HepG2 (cell line): ENCODE results near the gene SPSB1. TPM values are rescaled to one million over a fixed set of nuclear protein-coding genes. Genes with fewer than 3 reads are reported as not detected.

ENCODE experiments used
- ATAC-seq: fragments of 200-7000 bp; cut with Tn5 transposase; 3 replicates; pipeline ENCODE4 v1.9.1; 2020; ENCODE audit warnings: mild to moderate bottlenecking, moderate library complexity
- BruUV-seq: library from RNA; stranded (reverse); fragments of 400-500 nt; replicated peaks from 2 replicates; lab custom pipeline; 2021; lab: Mats Ljungman, UMichigan
- CTCF ChIA-PET: fragments of 300-600 bp; formaldehyde crosslinking; extraction: SDS; loops from one replicate; lab custom pipeline; 2021; ENCODE audit warnings: low total read pairs, inconsistent platforms, low intra/inter-chr PET ratio; lab: Yijun Ruan, JAX
- POLR2A ChIA-PET: fragments of 350-600 bp; sonication (Branson Sonifier 250); formaldehyde crosslinking; loops from one replicate; lab custom pipeline; 2020; ENCODE audit warnings: antibody characterized with exemption, inconsistent platforms; lab: Yijun Ruan, JAX
- DNase-seq: peaks from one replicate; pipeline ENCODE4 v3.0.0-alpha.2; 2015; ENCODE audit warnings: low spot score
- FAIRE-seq: peaks from 3 replicates; lab custom pipeline; 2011; peaks lifted over from hg19 to GRCh38; lab: Jason Lieb, UNC
- H2AFZ ChIP-seq: one replicate; pipeline ENCODE4 v1.6.1; 2011; ENCODE audit warnings: low read length, inconsistent platforms
- H3K27ac ChIP-seq: fragments of 300-600 bp; 3 replicates; pipeline ENCODE4 v1.8.0; 2011; ENCODE audit warnings: mixed run types, mild to moderate bottlenecking, mixed read lengths, low read length, inconsistent platforms; ENCODE audit not compliant: insufficient read depth; ENCODE audit errors: extremely low read length
- H3K27me3 ChIP-seq, 2 experiments: fragments of 200-600 bp in 1 of 2; 2 replicates in 1 of 2; 3 replicates in 1 of 2; pipeline versions ENCODE4 v1.6.0 to v1.8.0; 2011; ENCODE audit warnings: low read length in 2 of 2, mild to moderate bottlenecking in 2 of 2, moderate library complexity in 2 of 2, inconsistent platforms in 1 of 2; ENCODE audit not compliant: insufficient read depth in 2 of 2, control insufficient read depth in 1 of 2
- H3K36me3 ChIP-seq, 2 experiments: fragments of 200-600 bp in 1 of 2; replicated peaks in 1 of 2; 2 replicates in 1 of 2; 3 replicates in 1 of 2; pipeline versions ENCODE4 v1.5.1 to v1.8.0; 2011; ENCODE audit warnings: low read length in 2 of 2, inconsistent platforms in 1 of 2; ENCODE audit not compliant: insufficient read depth in 2 of 2, control insufficient read depth in 1 of 2
- H3K4me1 ChIP-seq: 2 replicates; pipeline ENCODE4 v1.5.1; 2012; ENCODE audit warnings: low read length, inconsistent platforms; ENCODE audit not compliant: insufficient read depth
- H3K4me2 ChIP-seq: 2 replicates; pipeline ENCODE4 v1.6.0; 2011; ENCODE audit warnings: low read depth, low read length, inconsistent platforms
- H3K4me3 ChIP-seq, 3 experiments: fragments of 200-600 bp in 1 of 3; sonication (generic), shearing (Covaris generic) in 1 of 3; replicated peaks in 1 of 3; 2 replicates each; pipeline ENCODE4 v1.5.1; 2011 to 2016; ENCODE audit warnings: low read length in 3 of 3, inconsistent platforms in 2 of 3, low read depth in 2 of 3, mild to moderate bottlenecking in 2 of 3, control low read depth in 1 of 3, mixed read lengths in 1 of 3; ENCODE audit not compliant: insufficient read depth in 1 of 3
- H3K79me2 ChIP-seq: one replicate; pipeline ENCODE4 v1.6.1; 2011; ENCODE audit warnings: low read length, inconsistent platforms; ENCODE audit not compliant: insufficient read depth
- H3K9ac ChIP-seq: 2 replicates; pipeline ENCODE4 v1.6.0; 2011; ENCODE audit warnings: mild to moderate bottlenecking, low read depth, low read length, inconsistent platforms; ENCODE audit not compliant: insufficient read depth
- H3K9me3 ChIP-seq: 2 replicates; pipeline ENCODE4 v1.5.1; 2012; ENCODE audit warnings: mild to moderate bottlenecking, low read length
- H4K20me1 ChIP-seq: 2 replicates; pipeline ENCODE4 v1.6.0; 2011; ENCODE audit warnings: inconsistent platforms, mild to moderate bottlenecking, low read length, moderate library complexity; ENCODE audit not compliant: insufficient read depth
- AHDC1 ChIP-seq: sonication (generic); formaldehyde crosslinking; IDR thresholded peaks from 2 replicates; pipeline ENCODE4 v1.5.1; 2020; ENCODE audit warnings: mild to moderate bottlenecking, missing genetic modification reagents, borderline replicate concordance
- CEBPB ChIP-seq: IDR thresholded peaks from 2 replicates; pipeline ENCODE4 v1.6.1; 2011; ENCODE audit warnings: low read depth, low read length, improper control_type of control experiment, borderline replicate concordance
- MAFF ChIP-seq: IDR thresholded peaks from 2 replicates; pipeline ENCODE4 v1.6.1; 2011; ENCODE audit warnings: low read depth, low read length, improper control_type of control experiment
- MIER3 ChIP-seq: IDR thresholded peaks from 2 replicates; pipeline ENCODE4 v1.6.1; 2016; ENCODE audit warnings: missing compliant biosample characterization, borderline replicate concordance
- NFKB2 ChIP-seq: sonication (generic); formaldehyde crosslinking; IDR thresholded peaks from 2 replicates; pipeline ENCODE4 v1.4.0; 2020; ENCODE audit warnings: missing genetic modification reagents, borderline replicate concordance
- ZNF143 ChIP-seq: sonication (generic); formaldehyde crosslinking; IDR thresholded peaks from 2 replicates; pipeline ENCODE4 v1.4.0; 2020; ENCODE audit warnings: missing genetic modification reagents
- ZNF768 ChIP-seq: sonication (generic); formaldehyde crosslinking; IDR thresholded peaks from 2 replicates; pipeline ENCODE4 v1.4.0; 2020; ENCODE audit warnings: missing genetic modification reagents
- WGBS: methylation state at CpG from one replicate; pipeline ENCODE4 v1.1.6; 2017; ENCODE audit warnings: low lambda C conversion rate; 5-methylcytosine and 5-hydroxymethylcytosine counted together
- in situ Hi-C: cut with HindIII; loops from 2 replicates; pipeline ENCODE4 v1.10.0; 2017; ENCODE audit warnings: low pct_unique_long_range_greater_than_20kb; ENCODE audit not compliant: extremely low pct_ligation_motif_present
- intact Hi-C: fragments of 100-400 bp; cut with micrococcal nuclease; formaldehyde crosslinking; loops from one replicate; pipeline ENCODE4 v1.10.0; 2022; ENCODE audit not compliant: unreplicated experiment
- polyA plus RNA-seq, 8 experiments: library from polyadenylated mRNA; depleted of rRNA in 3 of 8; stranded (reverse) in 7 of 8; unstranded in 1 of 8; fragments of >200 nt; fragmentation: Illumina TruSeq in 4 of 8; extraction: Trizol in 4 of 8; gene quantifications; 2 replicates each; pipeline versions ENCODE4 v1.2.1 to v1.2.3, GENCODE V29; 2011 to 2016; ENCODE audit warnings: low read depth in 4 of 8, missing spikeins in 1 of 8, mixed read lengths in 1 of 8; ENCODE audit not compliant: insufficient read depth in 1 of 8
- total RNA-seq, 5 experiments: library from RNA; depleted of rRNA; stranded (reverse); fragments of >200 nt; fragmentation: Illumina TruSeq; extraction: Trizol; gene quantifications; 2 replicates each; pipeline ENCODE4 v1.2.3, GENCODE V29; 2016; ENCODE audit warnings: low read depth in 1 of 5
- TF ChIP-seq, protein P1 (sequence below): sonication (generic); formaldehyde crosslinking; conservative IDR thresholded peaks from 2 replicates; pipeline ENCODE4 v1.8.1; 2023; ENCODE audit warnings: missing genetic modification reagents

SPSB1 gene
- total and polyA plus RNA-seq, 2 of the 13 experiments (the other 11 are each of a cell fraction or from before 2014, with no cell fraction given): 5.0 to 8.0 TPM

DNA sequence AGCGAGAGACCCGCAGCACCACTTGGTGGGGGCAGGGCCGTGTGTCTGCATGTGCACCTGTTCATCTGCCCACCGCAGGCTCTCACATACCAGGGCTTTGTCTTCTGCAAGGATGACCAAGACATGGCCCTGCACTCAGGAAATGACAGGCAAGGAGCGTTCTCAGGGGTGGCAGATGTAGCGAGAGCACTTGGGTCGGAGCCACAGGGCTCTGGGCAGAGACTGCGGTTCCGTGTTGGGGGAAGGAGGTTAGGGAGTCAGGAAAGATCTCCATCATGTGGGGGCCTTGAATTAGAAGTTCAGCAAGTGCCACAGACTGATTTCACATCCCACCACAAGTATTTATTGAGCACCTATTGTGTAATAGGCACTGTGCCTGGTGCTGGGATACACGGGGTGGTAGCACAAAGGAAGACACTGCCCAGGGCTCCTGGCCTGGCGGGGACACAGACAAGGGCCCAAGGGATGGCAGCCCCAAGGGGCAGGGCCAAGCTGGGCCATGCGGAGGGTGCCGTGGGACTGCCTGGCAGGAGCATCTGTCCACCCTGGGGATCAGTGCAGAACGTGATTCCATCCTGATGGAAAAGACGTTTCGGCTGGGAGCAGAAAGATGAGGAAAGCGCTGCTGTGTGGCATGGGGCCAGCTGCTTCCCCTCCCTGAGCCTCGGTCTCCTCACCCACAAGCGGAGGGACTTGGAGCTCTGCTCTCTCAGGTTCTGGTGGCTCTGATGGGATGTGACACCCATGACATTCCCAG is 11.4 kb upstream of the SPSB1 start:
- H3K27ac ChIP-seq: no peak overlapping the region
- H3K4me2 ChIP-seq: peak overlapping the region; percentile 84; the same call in 1 of the 2 replicates
- H3K4me3 ChIP-seq: peak overlapping the region in 1 of 3 experiments; percentile 61; a peak in 2 of 6 replicates
- in situ Hi-C loops (no loop called here), intact Hi-C loops (no loop called here)
- no peaks in the 10 kb centered on the region for H3K36me3 ChIP-seq
- H3K9me3 ChIP-seq: no peaks in the 10 kb centered on the region
- WGBS: 56% methylated on average over 16 of the region's 19 CpGs
- TF ChIP-seq, protein P1, sequence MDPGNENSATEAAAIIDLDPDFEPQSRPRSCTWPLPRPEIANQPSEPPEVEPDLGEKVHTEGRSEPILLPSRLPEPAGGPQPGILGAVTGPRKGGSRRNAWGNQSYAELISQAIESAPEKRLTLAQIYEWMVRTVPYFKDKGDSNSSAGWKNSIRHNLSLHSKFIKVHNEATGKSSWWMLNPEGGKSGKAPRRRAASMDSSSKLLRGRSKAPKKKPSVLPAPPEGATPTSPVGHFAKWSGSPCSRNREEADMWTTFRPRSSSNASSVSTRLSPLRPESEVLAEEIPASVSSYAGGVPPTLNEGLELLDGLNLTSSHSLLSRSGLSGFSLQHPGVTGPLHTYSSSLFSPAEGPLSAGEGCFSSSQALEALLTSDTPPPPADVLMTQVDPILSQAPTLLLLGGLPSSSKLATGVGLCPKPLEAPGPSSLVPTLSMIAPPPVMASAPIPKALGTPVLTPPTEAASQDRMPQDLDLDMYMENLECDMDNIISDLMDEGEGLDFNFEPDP (CRISPR knock-in tag): 0 out of 2 replicates have a peak, but pooled peaks have one; percentile 36
- TF ChIP-seq MIER3 (CRISPR knock-in tag): no peak
- TF ChIP-seq CEBPB: peak; percentile 70
- TF ChIP-seq NFKB2 (CRISPR knock-in tag): peak; percentile 33; the same call in 1 of the 2 replicates
- TF ChIP-seq AHDC1 (CRISPR knock-in tag): 0 out of 2 replicates have a peak, but pooled peaks have one; percentile 23
- no peak for TF ChIP-seq MAFF
- peak; percentile 97 for TF ChIP-seq ZNF768 (CRISPR knock-in tag)
- TF ChIP-seq ZNF143 (CRISPR knock-in tag): peak; percentile 12; the same call in 1 of the 2 replicates
- no peak for DNase-seq
- H3K9ac ChIP-seq: no peak overlapping the region
- H2AFZ ChIP-seq: no peak overlapping the region
- peaks cover 51% of the 10 kb centered on the region for H3K4me1 ChIP-seq
- CTCF ChIA-PET: no interaction called here
- H3K27me3 ChIP-seq: no peaks in the 10 kb centered on the region
- H4K20me1 ChIP-seq: no peaks in the 10 kb centered on the region
- no peak for FAIRE-seq
- no TSS peak for BruUV-seq
- ATAC-seq: no peak
- POLR2A ChIA-PET: interaction anchor here (2.2 to 2.4 kb wide), 2 partner anchors 8 to 119 kb away, joined by 5 to 10 read pairs; no protein-coding TSS in a partner anchor
- no peaks in the 10 kb centered on the region for H3K79me2 ChIP-seq
